WTC11 (cell line): ENCODE measurements around the gene PLXDC2. TPM values are rescaled to one million over a fixed set of nuclear protein-coding genes. Genes with fewer than 3 reads are reported as not detected.

Source experiments
- ATAC-seq: fragments of 200-7000 bp; cut with Tn5 transposase; 2 replicates; pipeline ENCODE4 v1.10.0; 2021; ENCODE audit warnings: mild to moderate bottlenecking, moderate library complexity
- CTCF ChIA-PET: fragments of 300-600 bp; sonication (Branson Sonifier 250); formaldehyde crosslinking; loops from one replicate; lab custom pipeline; 2021; ENCODE audit warnings: antibody characterized with exemption; lab: Charles Lee
- POLR2A ChIA-PET: fragments of 350-600 bp; sonication (Branson Sonifier 250); formaldehyde crosslinking; loops from one replicate; lab custom pipeline; 2021; ENCODE audit warnings: antibody characterized with exemption; lab: Charles Lee
- DNase-seq: peaks from one replicate; pipeline ENCODE4 v3.0.0; 2021; ENCODE audit warnings: low spot score
- H3K27ac Mint-ChIP-seq: 2 replicates; pipeline ENCODE4 v1.8.0; 2021; ENCODE audit warnings: mixed read lengths
- H3K27me3 Mint-ChIP-seq: 2 replicates; pipeline ENCODE4 v1.8.0; 2021; ENCODE audit warnings: low read depth, mild to moderate bottlenecking, moderate library complexity, mixed read lengths
- H3K36me3 Mint-ChIP-seq: 2 replicates; pipeline ENCODE4 v1.8.0; 2021; ENCODE audit warnings: mixed read lengths
- H3K4me1 Mint-ChIP-seq: 2 replicates; pipeline ENCODE4 v1.8.0; 2022; ENCODE audit warnings: mixed read lengths
- H3K4me3 Mint-ChIP-seq: 2 replicates; pipeline ENCODE4 v1.8.0; 2021; ENCODE audit warnings: mild to moderate bottlenecking, moderate library complexity, mixed read lengths
- H3K9me3 Mint-ChIP-seq: 2 replicates; pipeline ENCODE4 v1.8.0; 2021; ENCODE audit warnings: mixed read lengths
- ARID4B ChIP-seq: sonication (generic); formaldehyde crosslinking; IDR thresholded peaks from 2 replicates; pipeline ENCODE4 v1.8.0; 2023; ENCODE audit warnings: missing genetic modification reagents, mild to moderate bottlenecking, borderline replicate concordance
- CTCF ChIP-seq: fragments of 200-600 bp; IDR thresholded peaks from 2 replicates; pipeline ENCODE4 v1.8.0; 2022; ENCODE audit warnings: antibody characterized with exemption
- NFATC4 ChIP-seq: fragments of 250-450 bp; sonication (Bioruptor Pico); IDR thresholded peaks from 2 replicates; pipeline ENCODE4 v1.9.0; 2021; ENCODE audit warnings: mild to moderate bottlenecking
- SP1 ChIP-seq: sonication (generic); formaldehyde crosslinking; conservative IDR thresholded peaks from 2 replicates; pipeline ENCODE4 v1.8.1; 2022; ENCODE audit warnings: missing genetic modification reagents
- STAT6 ChIP-seq: sonication (generic); formaldehyde crosslinking; conservative IDR thresholded peaks from 2 replicates; pipeline ENCODE4 v1.8.1; 2023; ENCODE audit warnings: mild to moderate bottlenecking, low read depth, missing genetic modification reagents, moderate library complexity
- USF1 ChIP-seq: sonication (generic); formaldehyde crosslinking; IDR thresholded peaks from 2 replicates; pipeline ENCODE4 v1.8.0; 2022; ENCODE audit warnings: mild to moderate bottlenecking, missing genetic modification reagents
- ZNF532 ChIP-seq: fragments of 250-450 bp; sonication (Bioruptor Pico); IDR thresholded peaks from 2 replicates; pipeline ENCODE4 v1.9.0; 2021; ENCODE audit warnings: mild to moderate bottlenecking, borderline replicate concordance
- total RNA-seq: library from RNA; stranded (reverse); gene quantifications from 3 replicates; pipeline ENCODE4 v1.2.3, GENCODE V29; 2021

Gene PLXDC2
- total RNA-seq, 1 experiment from 2014 or later: 31.7 TPM

GRCh38 chr10:19819419-19820033 lies 3.3 kb downstream of the PLXDC2 start:
- Mint-ChIP-seq H3K4me3 (peak overlapping the region; percentile 95), H3K4me1 (peaks cover 36% of the 10 kb centered on the region), H3K9me3 (no peaks in the 10 kb centered on the region), H3K36me3 (peaks cover 14% of the 10 kb centered on the region), H3K27ac (peak overlapping the region; percentile 10), H3K27me3 (no peaks in the 10 kb centered on the region; the same call in 1 of the 2 replicates)
- ChIA-PET POLR2A (no interaction called here), CTCF (interaction anchor here (0.7 to 1.0 kb wide), 6 partner anchors 8 to 949 kb away, joined by 3 to 4 read pairs (median 3); no protein-coding TSS in a partner anchor)
- DNase-seq: no peak
- no peak for ATAC-seq
- no peak for TF ChIP-seq ZNF532 (CRISPR knock-in tag)
- no peak for TF ChIP-seq USF1 (CRISPR knock-in tag)
- TF ChIP-seq CTCF: peak; percentile 63

- ChIA-PET POLR2A (no interaction called here), CTCF (no interaction called here)
- H3K4me3 Mint-ChIP-seq: no peak overlapping the region
- H3K4me1 Mint-ChIP-seq: peaks cover 69% of the 10 kb centered on the region
- H3K27ac Mint-ChIP-seq: peak overlapping the region; percentile 20
- DNase-seq (no peak), ATAC-seq (no peak)
- no peaks in the 10 kb centered on the region for H3K9me3 Mint-ChIP-seq
- peaks cover 13% of the 10 kb centered on the region for H3K36me3 Mint-ChIP-seq
- no peak for TF ChIP-seq STAT6
- no peak for TF ChIP-seq NFATC4 (CRISPR knock-in tag)
- TF ChIP-seq ZNF532 (CRISPR knock-in tag): no peak
- TF ChIP-seq ARID4B (CRISPR knock-in tag): no peak
- TF ChIP-seq SP1 (CRISPR knock-in tag): no peak
- H3K27me3 Mint-ChIP-seq: no peaks in the 10 kb centered on the region
Observed at GRCh38 chr10:19824381-19825342, 8.4 kb downstream of the PLXDC2 start.
